Stimulated activated CD4-positive, alpha-beta T cell treated with anti-CD3 and anti-CD28 coated beads, Interleukin-12 subunit alpha, Interleukin-12 subunit beta, amount 100 ng/mL, for 4 hours (primary cell): ENCODE results near the gene CDC45.
A peak's percentile ranks its signal among the peaks of the same experiment; 100 is the strongest.
"Not testable (repeated sequence)": the region's sequence is repeated elsewhere in the genome, so short reads cannot be mapped to it uniquely, and the experiment has no call there.

ENCODE experiments used
- DNase-seq: peaks from one replicate; pipeline ENCODE4 v3.0.0-alpha.2; 2020

CDC45 gene

GRCh38 chr22:19517919-19518611, 38.3 kb downstream of the CDC45 start:
- DNase-seq, result no peak

- DNase-seq, result no peak
Measured at GRCh38 chr22:19518635-19519034, 38.9 kb downstream of the CDC45 start.

- DNase-seq, result no peak
Measured at GRCh38 chr22:19519041-19519926, 39.6 kb downstream of the CDC45 start.

GRCh38 chr22:19520007-19520406, 40.3 kb downstream of the CDC45 start:
- DNase-seq, result no peak

- no peak for DNase-seq
Measured at GRCh38 chr22:19520566-19521305, 41.0 kb downstream of the CDC45 start.

GRCh38 chr22:19522190-19522880, 42.6 kb downstream of the CDC45 start:
- no peak for DNase-seq

- DNase-seq, result no peak
Measured at GRCh38 chr22:19522881-19523239, 43.1 kb downstream of the CDC45 start.

- peak; percentile 16 for DNase-seq
Measured at GRCh38 chr22:19523240-19524169, 43.8 kb downstream of the CDC45 start.

- peak; percentile 24 for DNase-seq
Measured at GRCh38 chr22:19524170-19525115, 44.7 kb downstream of the CDC45 start, which contains the start of gene CLDN5. Gene CLDN5 (minus strand): TSS chr22:19524410. CDS start chr22:19524255, 155 bp downstream.

GRCh38 chr22:19525116-19525660, 45.5 kb downstream of the CDC45 start:
- no peak for DNase-seq

GRCh38 chr22:19525666-19526065, 45.9 kb downstream of the CDC45 start:
- no peak for DNase-seq

- no peak for DNase-seq
Measured at GRCh38 chr22:19526076-19526701, 46.5 kb downstream of the CDC45 start.

- DNase-seq, result no peak
Measured at GRCh38 chr22:19526702-19527111, 47.0 kb downstream of the CDC45 start.

GRCh38 chr22:19527321-19527721, 47.6 kb downstream of the CDC45 start:
- DNase-seq, result no peak

GRCh38 chr22:19527861-19528417, 48.2 kb downstream of the CDC45 start:
- DNase-seq, result no peak

- DNase-seq, result no peak
Measured at GRCh38 chr22:19529811-19530210, 50.1 kb downstream of the CDC45 start.

GRCh38 chr22:19530751-19531150, 51.0 kb downstream of the CDC45 start:
- no peak for DNase-seq

GRCh38 chr22:19531327-19531726, 51.6 kb downstream of the CDC45 start:
- not testable (repeated sequence) for DNase-seq

GRCh38 chr22:19533049-19533626, 53.4 kb downstream of the CDC45 start:
- DNase-seq, result no peak
